Type B pancreatic cell (in vitro differentiated cells): ENCODE measurements around the gene KCNA1. TPM values are rescaled to one million over a fixed set of nuclear protein-coding genes. Genes with fewer than 3 reads are reported as not detected.
A peak's percentile ranks its signal among the peaks of the same experiment; 100 is the strongest.

Experiments used
- DNase-seq: peaks from one replicate; pipeline ENCODE4 v3.0.0; 2021; ENCODE audit warnings: mixed read lengths; ENCODE audit not compliant: unreplicated experiment; ENCODE audit errors: extremely low spot score
- H3K27ac Mint-ChIP-seq: 2 replicates; pipeline ENCODE4 v1.8.0; 2021; ENCODE audit warnings: mild to moderate bottlenecking, mixed read lengths
- H3K27me3 Mint-ChIP-seq: 2 replicates; pipeline ENCODE4 v1.8.0; 2021; ENCODE audit warnings: mixed read lengths
- H3K36me3 Mint-ChIP-seq: 2 replicates; pipeline ENCODE4 v1.8.0; 2021; ENCODE audit warnings: mixed read lengths
- H3K4me1 Mint-ChIP-seq: one replicate; pipeline ENCODE4 v1.8.0; 2021; ENCODE audit warnings: mixed read lengths; ENCODE audit not compliant: unreplicated experiment
- H3K4me3 Mint-ChIP-seq: 2 replicates; pipeline ENCODE4 v1.8.0; 2021; ENCODE audit warnings: mild to moderate bottlenecking, mixed read lengths
- H3K9me3 Mint-ChIP-seq: 2 replicates; pipeline ENCODE4 v1.8.0; 2021; ENCODE audit warnings: mixed read lengths
- total RNA-seq: library from RNA; stranded (reverse); gene quantifications from 2 replicates; pipeline ENCODE4 v1.2.1, GENCODE V29; 2021; ENCODE audit warnings: low replicate concordance
- TF ChIP-seq, protein P1 (sequence below): fragments of 200-600 bp; sonication (generic); conservative IDR thresholded peaks from 2 replicates; pipeline ENCODE4 v1.5.0; 2021; ENCODE audit warnings: antibody characterized with exemption, mild to moderate bottlenecking

Gene KCNA1
- total RNA-seq, 1 donor from 2014 or later, result 1.8 TPM

DNA sequence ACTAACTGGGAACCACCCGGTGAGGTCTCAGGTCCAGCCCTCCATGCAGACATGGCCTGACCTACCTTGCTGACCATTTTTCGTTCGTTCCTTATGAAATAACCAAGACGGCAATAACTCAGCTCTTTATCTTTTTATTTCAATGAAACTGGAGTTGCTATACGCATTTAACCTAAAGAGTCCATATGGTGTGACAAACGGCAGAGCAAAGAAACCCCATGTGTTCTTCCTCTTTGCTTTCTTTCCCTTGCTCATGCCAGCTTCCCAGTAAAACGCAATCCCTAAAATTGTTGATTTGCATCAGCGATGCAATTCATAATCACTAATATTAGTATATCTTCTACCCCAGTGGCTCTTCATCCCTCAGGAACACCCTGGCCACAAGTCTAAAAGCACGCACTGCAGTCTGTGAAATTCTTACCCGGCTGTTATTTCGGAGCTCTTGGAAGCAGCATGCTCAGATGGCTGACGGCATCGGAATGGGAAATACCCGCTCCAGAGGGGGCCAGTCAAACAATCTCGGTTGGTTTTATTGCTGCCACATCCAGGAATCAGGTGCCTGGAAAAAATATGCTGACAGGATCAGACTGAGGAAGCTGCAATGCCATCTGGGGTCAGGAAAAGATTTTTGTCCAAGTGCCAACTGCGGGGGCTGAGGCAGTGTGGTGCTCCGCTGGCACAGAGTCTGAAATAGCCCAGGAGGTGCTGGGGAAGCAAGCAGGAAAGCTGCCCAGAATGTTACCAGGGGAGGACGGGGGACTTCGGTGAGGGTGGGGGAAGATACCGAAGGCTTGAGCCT, 28.2 kb upstream of the KCNA1 start:
- no peaks in the 10 kb centered on the region for H3K9me3 Mint-ChIP-seq
- no peak overlapping the region for H3K27ac Mint-ChIP-seq
- H3K4me1 Mint-ChIP-seq, result no peaks in the 10 kb centered on the region
- peaks cover 6% of the 10 kb centered on the region for H3K36me3 Mint-ChIP-seq
- no peak for DNase-seq
- TF ChIP-seq, protein P1, sequence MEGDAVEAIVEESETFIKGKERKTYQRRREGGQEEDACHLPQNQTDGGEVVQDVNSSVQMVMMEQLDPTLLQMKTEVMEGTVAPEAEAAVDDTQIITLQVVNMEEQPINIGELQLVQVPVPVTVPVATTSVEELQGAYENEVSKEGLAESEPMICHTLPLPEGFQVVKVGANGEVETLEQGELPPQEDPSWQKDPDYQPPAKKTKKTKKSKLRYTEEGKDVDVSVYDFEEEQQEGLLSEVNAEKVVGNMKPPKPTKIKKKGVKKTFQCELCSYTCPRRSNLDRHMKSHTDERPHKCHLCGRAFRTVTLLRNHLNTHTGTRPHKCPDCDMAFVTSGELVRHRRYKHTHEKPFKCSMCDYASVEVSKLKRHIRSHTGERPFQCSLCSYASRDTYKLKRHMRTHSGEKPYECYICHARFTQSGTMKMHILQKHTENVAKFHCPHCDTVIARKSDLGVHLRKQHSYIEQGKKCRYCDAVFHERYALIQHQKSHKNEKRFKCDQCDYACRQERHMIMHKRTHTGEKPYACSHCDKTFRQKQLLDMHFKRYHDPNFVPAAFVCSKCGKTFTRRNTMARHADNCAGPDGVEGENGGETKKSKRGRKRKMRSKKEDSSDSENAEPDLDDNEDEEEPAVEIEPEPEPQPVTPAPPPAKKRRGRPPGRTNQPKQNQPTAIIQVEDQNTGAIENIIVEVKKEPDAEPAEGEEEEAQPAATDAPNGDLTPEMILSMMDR, result no peak
- H3K4me3 Mint-ChIP-seq, result no peak overlapping the region
- H3K27me3 Mint-ChIP-seq, result peaks cover 72% of the 10 kb centered on the region

DNA sequence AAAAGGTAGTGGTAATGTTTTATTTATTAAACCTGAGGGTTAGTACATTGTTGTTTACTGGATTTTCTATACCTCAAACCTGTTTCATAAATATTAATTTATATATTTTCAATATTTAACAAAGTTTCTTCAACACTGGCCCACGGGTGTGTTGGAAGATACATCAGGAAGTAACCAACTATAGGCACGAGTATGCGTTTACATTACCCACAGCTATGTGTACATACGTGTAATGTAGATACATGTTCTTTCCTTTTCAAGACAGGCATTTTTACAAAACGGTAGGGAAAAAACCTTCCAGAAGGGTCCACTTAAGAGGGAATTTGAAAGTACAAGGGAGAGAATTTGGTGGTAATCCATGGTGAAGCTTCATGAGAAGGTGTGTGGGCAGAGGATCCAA, 17.8 kb upstream of the KCNA1 start:
- DNase-seq, result no peak
- TF ChIP-seq, protein P1, result no peak
- H3K4me1 Mint-ChIP-seq, result no peaks in the 10 kb centered on the region
- no peak overlapping the region for H3K27ac Mint-ChIP-seq
- peaks cover 88% of the 10 kb centered on the region for H3K27me3 Mint-ChIP-seq
- no peak overlapping the region for H3K4me3 Mint-ChIP-seq
- peaks cover 3% of the 10 kb centered on the region for H3K36me3 Mint-ChIP-seq
- H3K9me3 Mint-ChIP-seq, result no peaks in the 10 kb centered on the region

DNA sequence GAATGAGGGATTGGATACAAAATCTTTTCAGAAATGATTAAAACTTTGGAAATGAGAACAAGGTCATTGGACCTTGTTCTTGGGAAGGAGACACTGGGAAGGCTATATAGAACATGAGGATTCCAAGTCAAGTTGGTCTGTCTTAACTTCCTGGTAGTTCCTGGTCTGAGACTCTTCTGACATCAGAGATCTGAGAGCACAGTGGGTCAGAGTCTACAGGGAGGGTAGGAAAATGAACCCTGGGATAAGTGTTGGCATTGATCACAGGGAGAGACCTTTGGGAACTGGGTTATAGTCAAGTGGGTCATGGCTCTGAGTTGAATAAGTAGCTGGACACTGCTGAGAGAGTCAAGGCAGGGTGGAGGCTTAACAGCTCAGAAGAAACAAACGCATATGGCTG, 17.3 kb upstream of the KCNA1 start:
- Mint-ChIP-seq H3K27ac (no peak overlapping the region), H3K36me3 (peaks cover 3% of the 10 kb centered on the region), H3K4me1 (no peaks in the 10 kb centered on the region), H3K4me3 (no peak overlapping the region), H3K27me3 (peaks cover 88% of the 10 kb centered on the region), H3K9me3 (no peaks in the 10 kb centered on the region)
- no peak for DNase-seq
- TF ChIP-seq, protein P1, result no peak

DNA sequence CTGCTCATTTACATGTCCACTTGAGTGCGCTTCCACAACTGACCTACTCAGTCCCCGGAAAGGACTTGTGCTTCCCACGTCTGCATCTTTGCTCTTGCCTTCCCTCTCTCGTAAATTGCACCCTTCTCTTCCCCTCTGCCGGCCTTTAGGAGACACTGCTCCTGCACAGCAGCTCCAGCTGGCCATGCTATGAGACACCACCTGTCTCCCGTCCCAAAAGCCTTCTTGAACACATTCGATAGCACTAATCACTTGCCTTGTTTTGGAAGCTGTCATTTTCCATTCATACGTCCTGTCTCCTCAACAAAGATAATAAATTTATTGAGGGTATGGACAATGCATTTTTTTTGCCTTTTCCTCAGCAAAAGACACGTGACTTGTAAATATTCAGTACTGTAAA, 15.7 kb upstream of the KCNA1 start:
- H3K27me3 Mint-ChIP-seq, result peaks cover 77% of the 10 kb centered on the region
- no peak for DNase-seq
- H3K4me1 Mint-ChIP-seq, result no peaks in the 10 kb centered on the region
- no peak overlapping the region for H3K27ac Mint-ChIP-seq
- H3K36me3 Mint-ChIP-seq, result peaks cover 3% of the 10 kb centered on the region
- no peaks in the 10 kb centered on the region for H3K9me3 Mint-ChIP-seq
- TF ChIP-seq, protein P1, result no peak
- H3K4me3 Mint-ChIP-seq, result no peak overlapping the region

DNA sequence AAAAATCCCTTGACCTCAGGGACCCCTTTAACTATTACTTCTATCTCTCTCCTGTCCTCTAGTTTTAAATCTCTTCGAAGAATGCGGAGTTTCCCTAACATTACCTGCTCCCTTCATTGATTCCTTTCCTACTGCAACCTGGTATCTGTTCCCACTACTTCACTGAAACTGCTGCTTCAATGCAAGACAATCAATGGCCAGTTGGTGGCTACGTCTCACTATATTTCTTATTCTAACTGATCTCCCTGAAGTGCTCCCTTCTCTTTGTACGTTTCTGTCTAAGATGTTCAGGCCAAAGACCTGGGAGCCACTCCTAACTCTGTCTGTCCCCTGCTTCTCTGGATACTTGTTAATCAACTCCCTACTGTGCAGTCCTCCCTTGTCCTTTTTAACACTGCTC, 10.3 kb upstream of the KCNA1 start:
- Mint-ChIP-seq H3K9me3 (no peaks in the 10 kb centered on the region), H3K36me3 (no peaks in the 10 kb centered on the region), H3K4me3 (no peak overlapping the region), H3K27ac (no peak overlapping the region), H3K27me3 (peaks cover 75% of the 10 kb centered on the region), H3K4me1 (no peaks in the 10 kb centered on the region)
- TF ChIP-seq, protein P1, result peak; percentile 35
- DNase-seq, result no peak
